Superior temporal gyrus (tissue), 1 donor: Measurements from ENCODE around the gene HDGFL1.

Experiments
- DNase-seq: peaks from one replicate; pipeline ENCODE4 v3.0.0-alpha.2; 2016; ENCODE audit errors: extremely low spot score

The HDGFL1 gene

DNA sequence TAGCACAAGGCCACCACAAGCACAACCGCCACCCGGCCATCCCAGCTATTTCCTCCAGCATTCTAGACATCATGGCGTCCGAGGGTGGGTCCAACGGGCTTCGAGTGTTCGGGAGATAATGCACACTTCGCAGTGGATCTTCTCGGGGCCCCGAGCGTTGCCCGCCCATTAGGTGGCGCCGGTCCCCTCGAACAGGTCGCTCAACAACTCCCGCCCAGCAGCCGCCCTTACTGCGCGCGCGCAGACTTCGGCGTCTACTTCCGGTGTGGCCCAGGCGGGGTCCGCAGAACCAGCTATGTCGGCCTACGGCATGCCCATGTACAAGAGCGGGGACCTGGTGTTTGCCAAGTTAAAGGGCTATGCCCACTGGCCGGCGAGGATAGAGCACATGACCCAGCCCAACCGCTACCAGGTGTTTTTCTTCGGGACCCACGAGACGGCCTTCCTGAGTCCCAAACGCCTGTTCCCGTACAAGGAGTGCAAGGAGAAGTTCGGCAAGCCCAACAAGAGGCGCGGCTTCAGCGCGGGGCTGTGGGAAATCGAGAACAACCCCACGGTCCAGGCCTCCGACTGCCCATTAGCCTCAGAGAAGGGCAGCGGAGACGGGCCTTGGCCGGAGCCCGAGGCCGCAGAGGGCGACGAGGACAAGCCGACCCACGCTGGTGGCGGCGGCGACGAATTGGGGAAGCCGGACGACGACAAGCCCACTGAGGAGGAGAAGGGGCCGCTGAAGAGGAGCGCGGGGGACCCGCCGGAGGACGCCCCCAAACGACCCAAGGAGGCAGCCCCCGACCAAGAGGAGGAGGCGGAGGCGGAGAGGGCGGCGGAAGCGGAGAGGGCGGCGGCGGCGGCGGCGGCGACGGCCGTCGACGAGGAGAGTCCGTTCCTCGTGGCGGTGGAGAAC is at the start of gene HDGFL1:
HDGFL1 (plus strand) TSS at position 286 of the 904 bp plus-strand sequence; CDS start at position 296, 10 bp downstream.
- no peak for DNase-seq

- DNase-seq: no peak
Observed at GRCh38 chr6:22521035-22521434, 48.3 kb upstream of the HDGFL1 start.

DNA sequence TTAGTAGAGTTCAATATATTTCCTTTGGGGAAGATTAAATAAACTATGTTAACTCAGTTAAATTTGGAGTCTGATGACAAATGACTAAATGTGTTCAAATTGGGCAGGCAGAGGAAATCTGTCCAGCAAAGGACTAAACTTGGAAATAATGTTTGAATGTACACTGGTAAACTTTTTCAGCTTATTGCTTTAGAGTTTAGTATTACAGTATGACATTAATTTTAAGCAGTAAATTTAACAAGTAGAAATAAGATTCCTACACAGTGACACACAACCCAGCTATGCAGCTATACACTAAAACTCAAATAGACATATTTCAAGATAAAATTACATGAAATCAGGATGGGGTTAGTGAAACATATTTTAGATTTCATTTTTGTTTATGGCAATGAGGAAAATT is 42.6 kb upstream of the HDGFL1 start:
- DNase-seq: no peak

DNA sequence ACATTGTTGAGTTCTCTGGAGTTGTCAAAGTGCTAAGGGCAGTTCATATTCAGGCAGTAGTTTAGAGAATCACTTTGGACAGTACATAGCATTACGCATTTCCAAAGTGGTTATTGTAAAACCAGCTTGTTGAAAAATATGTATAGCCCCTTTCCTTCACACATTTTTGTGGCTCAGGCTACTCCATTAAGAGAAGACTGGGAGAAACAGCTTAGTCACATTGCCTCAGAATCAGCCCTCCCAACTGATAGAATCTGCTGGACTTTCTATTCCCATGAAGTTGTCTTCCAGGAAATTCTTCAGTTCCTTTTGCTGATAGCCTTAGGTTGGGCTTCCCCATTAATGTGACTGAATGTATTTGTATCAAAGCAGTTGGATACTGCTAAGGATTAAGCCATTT is 39.5 kb upstream of the HDGFL1 start:
- DNase-seq: no peak

DNA sequence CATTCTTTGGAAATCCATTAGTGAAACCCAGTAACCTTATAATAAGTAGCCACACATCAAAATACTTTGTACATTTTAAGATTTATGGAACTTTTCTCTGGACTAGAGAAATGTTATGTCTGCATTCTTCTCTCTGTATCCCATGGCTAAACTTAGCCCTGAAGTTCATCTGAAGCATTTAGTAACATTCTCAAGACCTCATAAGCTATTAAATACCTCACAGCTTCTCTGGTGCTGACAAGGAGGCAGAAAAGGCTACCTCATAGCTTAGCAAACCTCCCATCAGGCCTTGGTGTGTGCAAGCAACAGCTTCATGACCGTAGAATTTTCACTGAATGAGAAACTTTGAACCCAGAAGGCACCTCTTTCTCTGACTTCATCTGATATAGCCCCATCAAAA is 38.9 kb upstream of the HDGFL1 start:
- DNase-seq: no peak

DNA sequence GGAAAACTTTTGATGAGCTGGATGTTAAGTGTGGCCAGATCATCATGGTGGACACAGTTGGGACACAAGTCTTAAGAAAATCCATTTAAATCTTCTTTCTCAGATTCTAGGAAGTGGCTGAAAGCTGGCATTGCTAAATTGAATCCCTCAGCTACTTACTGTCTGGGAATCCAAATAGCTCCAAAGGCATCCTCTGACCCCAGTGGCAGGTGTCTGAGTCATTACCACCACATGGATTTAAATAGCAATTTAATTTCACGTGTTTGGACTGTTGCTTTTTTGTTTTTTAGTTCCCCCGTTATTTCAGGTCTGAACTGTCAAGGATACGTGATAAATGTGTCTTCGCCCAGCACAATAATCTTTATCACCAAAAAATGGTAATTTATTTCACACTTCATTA is 33.2 kb upstream of the HDGFL1 start:
- DNase-seq: no peak

DNA sequence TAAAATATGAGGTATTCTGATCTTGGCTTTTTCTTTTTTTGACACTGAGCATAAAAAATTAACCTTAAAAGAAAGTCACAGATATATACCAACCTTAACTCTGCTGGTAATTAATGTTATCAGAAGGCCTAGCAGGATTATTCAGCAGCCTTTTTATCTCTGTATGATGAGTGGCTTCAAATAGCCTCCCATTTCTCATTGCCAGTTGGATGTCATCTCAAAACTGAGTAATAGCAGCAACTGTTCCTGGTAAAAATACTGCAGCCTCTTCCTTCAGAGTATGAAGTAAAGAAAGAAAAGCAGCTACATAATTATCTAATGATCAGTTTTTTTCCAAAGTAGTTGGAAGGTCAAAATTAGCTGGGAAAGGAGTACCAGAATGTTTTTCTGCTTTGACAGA is 24.9 kb upstream of the HDGFL1 start:
- DNase-seq: no peak

GRCh38 chr6:22545051-22545450 is 24.3 kb upstream of the HDGFL1 start:
- DNase-seq: no peak

DNA sequence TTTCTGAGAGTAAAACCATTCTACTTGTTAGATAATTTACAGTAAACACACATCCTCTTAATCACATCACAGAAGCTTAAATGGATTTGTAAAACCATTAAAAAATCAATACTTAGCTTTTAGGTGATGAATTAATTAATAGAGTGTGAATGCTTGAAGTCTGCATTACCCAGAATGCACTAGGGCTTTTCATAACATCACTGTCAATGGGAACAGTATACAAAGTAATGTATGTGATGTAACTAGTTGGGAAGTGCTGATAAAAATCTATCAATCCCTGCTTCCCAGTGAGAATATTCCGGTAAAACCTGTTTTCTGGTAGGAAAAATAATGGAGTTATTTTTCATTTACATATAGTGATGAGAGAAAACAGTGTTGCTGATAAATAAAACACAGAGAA is 23.1 kb upstream of the HDGFL1 start:
- no peak for DNase-seq

DNA sequence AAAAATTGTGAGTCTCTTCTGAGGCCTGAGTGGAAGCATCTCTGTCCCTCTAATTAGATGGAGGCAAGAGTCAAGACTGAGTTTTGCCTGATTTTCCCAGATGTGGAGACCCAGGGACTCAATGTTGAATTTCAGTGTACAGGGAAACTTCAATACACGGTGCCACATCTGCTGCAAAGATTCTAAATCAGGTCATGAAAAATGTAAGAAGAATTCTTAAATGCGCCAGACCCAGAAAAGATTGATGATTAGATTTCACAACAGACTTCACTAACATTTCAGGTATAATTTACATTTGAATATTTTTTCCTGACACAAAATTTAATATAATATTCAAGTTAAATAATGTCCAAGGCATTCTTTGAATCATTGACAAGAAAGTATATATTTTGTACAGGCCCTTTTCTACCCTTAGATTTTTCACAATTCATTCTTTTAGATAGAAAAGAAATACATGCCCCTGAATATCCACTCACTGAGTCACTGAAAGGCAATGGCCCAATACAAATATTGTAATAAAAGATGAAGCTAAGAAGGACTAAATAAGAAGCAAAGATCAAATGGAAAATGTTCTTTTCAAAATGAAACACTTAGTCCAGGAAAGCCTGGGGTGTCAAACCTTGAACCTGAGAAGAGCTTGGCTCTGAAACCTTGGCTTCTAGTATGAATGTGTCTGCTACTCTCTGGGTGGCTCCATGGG is 18.2 kb upstream of the HDGFL1 start:
- DNase-seq: no peak

DNA sequence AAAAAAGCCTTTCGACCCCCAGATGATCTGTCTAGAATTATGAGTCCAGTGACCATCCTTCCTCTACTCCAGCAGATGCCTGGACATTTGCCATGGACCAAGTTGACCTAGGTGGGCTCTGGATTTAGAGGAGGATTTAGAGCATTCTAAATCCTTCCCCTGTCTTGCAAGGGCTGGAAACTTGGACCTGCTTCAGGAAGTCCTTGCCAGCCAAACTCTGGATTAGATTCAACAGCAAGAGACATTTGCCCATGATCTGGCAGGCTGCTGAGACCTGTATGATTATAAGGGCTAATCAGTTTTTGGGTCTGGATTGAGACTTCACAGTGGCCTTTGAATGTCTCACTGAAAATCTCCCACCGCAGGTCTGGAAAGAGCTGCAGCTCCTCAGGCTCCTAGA is 13.1 kb upstream of the HDGFL1 start:
- DNase-seq: no peak

GRCh38 chr6:22557007-22557406 is 12.4 kb upstream of the HDGFL1 start:
- no peak for DNase-seq

- DNase-seq: no peak
Observed at GRCh38 chr6:22558288-22558882, 11.0 kb upstream of the HDGFL1 start.

DNA sequence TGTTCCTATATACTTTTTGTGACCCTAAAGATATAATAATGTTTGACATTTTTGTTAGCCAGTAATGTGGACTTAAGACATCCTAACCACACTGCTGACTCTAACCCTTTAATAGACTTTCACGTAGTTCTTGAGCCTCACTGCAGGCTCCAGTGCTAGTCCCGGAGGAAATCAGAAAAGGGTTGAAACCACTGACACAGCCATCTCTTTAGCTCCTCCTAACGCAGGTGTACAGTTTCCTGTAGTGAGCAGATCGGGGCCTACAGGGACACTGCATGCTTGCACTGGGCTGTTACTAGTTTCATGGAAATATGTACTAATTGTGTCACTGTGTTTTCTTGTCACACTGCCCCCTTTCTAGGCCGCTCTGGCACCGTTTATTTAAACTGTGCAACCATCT is 512 bp upstream of the HDGFL1 start:
- DNase-seq: no peak

DNA sequence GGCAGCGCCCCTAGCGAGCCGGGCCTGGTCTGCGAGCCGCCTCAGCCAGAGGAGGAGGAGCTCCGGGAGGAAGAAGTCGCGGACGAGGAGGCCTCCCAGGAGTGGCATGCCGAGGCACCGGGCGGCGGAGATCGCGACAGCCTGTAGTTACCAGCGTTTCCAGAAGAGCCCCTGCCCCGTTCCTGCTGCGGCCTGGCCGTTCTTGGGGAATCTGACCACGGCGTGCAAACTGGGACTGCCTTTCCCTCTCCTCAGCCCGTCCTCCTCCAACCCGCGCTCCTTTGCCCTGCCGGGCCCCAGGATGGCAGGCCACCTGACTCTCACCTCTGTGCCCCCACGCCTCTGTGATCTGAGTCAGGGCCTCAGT is 802 bp downstream of the HDGFL1 start:
- no peak for DNase-seq

GRCh38 chr6:22575190-22575589 is 5.8 kb downstream of the HDGFL1 start:
- DNase-seq: no peak

- no peak for DNase-seq
Observed at GRCh38 chr6:22579439-22579838, 10.1 kb downstream of the HDGFL1 start.

GRCh38 chr6:22580337-22580736 is 11.0 kb downstream of the HDGFL1 start:
- no peak for DNase-seq

DNA sequence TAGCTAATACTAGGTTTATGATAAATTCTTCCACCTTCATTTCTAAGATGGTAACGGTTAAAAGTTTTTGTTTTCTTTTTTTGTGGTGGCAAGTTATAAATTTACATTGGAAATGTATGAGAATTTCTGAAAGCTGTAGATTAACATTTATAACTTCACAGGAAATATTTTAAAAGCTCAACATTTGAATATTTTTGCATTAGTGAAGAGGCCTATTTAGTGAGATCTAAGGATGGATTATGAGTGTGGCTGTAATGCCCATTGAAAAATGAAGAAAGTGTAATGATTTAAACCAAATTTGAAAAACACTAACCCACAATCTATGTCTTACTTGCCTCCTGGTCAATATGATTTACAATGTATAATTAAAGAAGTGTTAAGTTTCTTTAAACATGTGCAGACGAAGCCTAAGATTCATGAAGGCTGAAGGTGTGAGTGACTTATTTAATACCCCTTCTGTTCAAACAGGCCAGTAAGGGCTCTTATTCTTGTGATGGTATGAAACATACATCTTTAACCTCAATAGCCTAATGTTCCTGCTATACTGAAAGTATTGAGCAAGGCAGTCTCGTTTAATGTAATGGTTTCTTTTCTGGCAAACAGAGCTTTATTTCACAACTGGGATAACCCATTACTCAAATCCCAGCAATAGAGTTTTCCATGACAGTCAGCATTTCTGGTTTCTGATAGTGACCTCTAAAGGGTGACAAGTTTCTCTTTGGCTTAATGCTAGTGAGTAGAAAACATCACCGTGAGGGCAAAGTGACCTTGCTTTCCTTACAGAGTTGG is 13.2 kb downstream of the HDGFL1 start:
- no peak for DNase-seq

DNA sequence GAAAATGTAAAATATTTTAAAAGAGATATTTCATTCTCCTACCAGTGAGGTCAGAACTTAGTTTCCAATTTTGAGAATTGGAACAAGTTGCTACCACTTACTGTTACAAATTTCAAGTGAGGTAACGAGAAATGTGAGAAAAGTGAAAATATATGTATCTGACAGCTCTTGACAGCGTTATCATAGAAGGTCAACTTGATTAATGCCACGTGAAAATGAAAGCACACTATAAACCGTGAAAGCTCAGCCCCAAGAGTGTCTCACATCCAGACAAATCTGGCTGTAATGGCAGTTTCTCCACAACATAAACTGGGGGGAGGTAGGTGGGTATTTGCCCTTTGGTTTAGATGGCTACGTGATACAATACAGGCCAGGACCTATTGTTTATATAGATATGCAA is 13.9 kb downstream of the HDGFL1 start:
- DNase-seq: no peak

DNA sequence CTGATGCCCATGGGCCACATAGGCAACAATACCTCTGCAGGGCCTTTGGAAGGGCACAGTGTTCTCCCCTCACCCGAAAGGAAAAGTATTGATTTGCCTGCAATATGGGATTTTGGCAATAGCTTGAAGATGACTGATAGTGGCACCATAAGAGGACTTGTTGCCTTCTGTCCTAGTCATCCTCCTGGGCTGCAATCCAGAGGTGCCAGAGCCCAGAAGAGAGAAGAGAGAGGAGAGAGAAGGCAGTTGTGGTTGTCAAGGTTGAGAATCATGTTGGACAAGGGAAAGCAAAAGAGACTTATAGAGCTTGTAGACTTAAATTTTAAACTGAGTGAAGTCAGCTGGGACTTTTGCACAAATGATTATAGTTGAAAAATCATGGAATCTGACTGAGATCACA is 14.6 kb downstream of the HDGFL1 start:
- no peak for DNase-seq

GRCh38 chr6:22589118-22589517 is 19.8 kb downstream of the HDGFL1 start:
- no peak for DNase-seq
